ENCODE measurements around the gene TRAP1. TPM values are rescaled to one million over a fixed set of nuclear protein-coding genes. Genes with fewer than 3 reads are reported as not detected.

TRAP1 gene
- total RNA-seq, 2 experiments from 2014 or later: 343 to 379 TPM

DNA sequence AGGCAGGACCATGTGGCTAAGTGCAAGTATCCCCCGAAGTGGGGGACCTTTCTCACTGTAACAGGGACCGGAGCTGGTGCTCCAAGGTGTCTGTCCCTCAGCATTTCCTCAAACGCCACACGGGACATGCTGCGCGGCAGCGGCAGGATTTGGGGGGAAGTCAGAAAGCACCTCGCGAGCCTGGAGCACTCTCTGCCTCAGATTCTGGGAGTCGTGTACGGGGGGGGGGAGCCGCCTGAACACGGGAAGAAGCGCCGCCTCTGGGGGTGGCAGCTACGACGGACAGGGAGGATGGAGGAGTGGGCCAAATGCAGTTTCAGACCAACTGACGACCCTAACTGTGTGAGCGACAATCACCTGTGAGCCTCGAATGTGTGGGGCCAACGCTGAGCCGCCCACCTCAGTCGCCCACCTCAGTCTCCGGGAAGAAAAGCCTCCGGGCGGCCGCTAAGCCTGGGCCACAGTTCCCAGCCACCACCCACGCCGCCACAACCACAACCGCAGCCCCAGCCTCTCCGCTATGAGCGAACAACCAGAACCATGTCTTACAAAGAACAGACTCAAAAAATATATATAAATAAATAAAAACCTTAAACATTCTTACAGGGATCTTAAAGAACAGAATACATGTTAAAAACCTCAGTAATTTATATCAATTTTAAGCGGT is 8.8 kb upstream of the TRAP1 start:
- Mint-ChIP-seq H3K4me3 (no peak overlapping the region), H3K4me1 (ENCODE audit: low read depth) (peaks cover 2% of the 10 kb centered on the region), H3K27me3 (no peaks in the 10 kb centered on the region), H3K9me3 (no peaks in the 10 kb centered on the region), H3K36me3 (ENCODE audit: low read depth) (peaks cover 24% of the 10 kb centered on the region), H3K27ac (no peak overlapping the region)
- ChIA-PET CTCF (no interaction called here), POLR2A (no interaction called here)
- intact Hi-C loops (cut with micrococcal nuclease): no loop called here
- ATAC-seq: no peak
- no peak for DNase-seq
- TF ChIP-seq CTCF (IDR thresholded peaks at IDR 0.05): no peak

DNA sequence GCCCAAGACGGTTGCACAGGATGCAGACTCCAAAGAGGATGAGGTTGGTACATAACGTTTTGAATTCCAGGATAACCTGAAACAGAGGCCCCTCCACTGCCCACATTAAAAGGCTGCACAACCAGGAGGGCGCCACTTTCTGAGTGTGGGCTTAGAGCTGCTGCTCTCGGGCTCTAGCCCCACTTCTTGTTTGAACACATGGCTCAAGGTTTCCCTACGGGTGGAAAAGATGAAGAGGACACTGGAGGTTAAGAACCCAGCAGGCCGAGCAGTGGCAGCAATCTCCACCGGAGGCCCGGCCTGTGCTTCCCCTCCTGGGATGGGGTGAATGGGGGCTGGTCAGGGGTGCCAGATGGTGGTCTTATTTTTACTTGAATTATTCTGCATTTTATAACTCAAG is 8.0 kb upstream of the TRAP1 start:
- ChIA-PET CTCF (no interaction called here), POLR2A (interaction anchor here (0.6 kb wide), 1 partner anchor 699 kb away, joined by 3 read pairs; no protein-coding TSS in a partner anchor)
- ATAC-seq: no peak
- Mint-ChIP-seq H3K36me3 (ENCODE audit: low read depth) (peaks cover 19% of the 10 kb centered on the region), H3K4me1 (ENCODE audit: low read depth) (peaks cover 2% of the 10 kb centered on the region), H3K27me3 (no peaks in the 10 kb centered on the region), H3K4me3 (no peak overlapping the region), H3K27ac (no peak overlapping the region), H3K9me3 (no peaks in the 10 kb centered on the region)
- no peak for DNase-seq
- intact Hi-C loops (cut with micrococcal nuclease): no loop called here
- no peak for TF ChIP-seq CTCF (IDR thresholded peaks at IDR 0.05)

- ChIA-PET CTCF (no interaction called here), POLR2A (no interaction called here)
- Mint-ChIP-seq H3K27ac (no peak overlapping the region), H3K9me3 (no peaks in the 10 kb centered on the region), H3K27me3 (no peaks in the 10 kb centered on the region), H3K36me3 (ENCODE audit: low read depth) (no peaks in the 10 kb centered on the region), H3K4me1 (ENCODE audit: low read depth) (peaks cover 7% of the 10 kb centered on the region), H3K4me3 (no peak overlapping the region)
- ATAC-seq (no peak), DNase-seq (no peak)
- intact Hi-C loops (cut with micrococcal nuclease): no loop called here
- TF ChIP-seq CTCF (IDR thresholded peaks at IDR 0.05): no peak
Observed at GRCh38 chr16:3722508-3722907, 5.2 kb upstream of the TRAP1 start.

DNA sequence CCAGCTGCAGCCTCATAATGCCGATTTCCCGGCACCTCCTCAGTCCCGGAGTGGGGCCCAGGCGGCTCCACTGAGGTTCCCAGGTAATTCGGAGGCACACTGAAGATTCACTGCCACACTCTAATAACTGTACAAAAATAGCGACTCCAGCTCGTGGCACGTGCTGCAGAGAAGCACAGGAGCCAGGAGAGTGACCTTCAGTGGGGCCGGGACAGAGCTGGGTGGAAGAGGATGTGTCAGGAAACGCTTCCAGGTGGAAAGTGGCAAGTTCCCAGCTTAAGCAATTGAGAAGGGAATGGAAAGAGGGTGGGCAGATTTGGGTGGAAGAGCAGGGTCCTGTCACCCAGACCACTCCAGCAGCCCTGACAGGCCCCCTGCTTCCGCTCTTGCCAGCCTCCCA is 3.1 kb upstream of the TRAP1 start:
- ATAC-seq (no peak), DNase-seq (no peak)
- no peak for TF ChIP-seq CTCF (IDR thresholded peaks at IDR 0.05)
- intact Hi-C loops (cut with micrococcal nuclease): no loop called here
- no peak overlapping the region for H3K27ac Mint-ChIP-seq
- POLR2A ChIA-PET: no interaction called here
- CTCF ChIA-PET: no interaction called here
- peaks cover 11% of the 10 kb centered on the region for H3K4me1 Mint-ChIP-seq (ENCODE audit: low read depth)
- peaks cover 9% of the 10 kb centered on the region for H3K36me3 Mint-ChIP-seq (ENCODE audit: low read depth)
- H3K4me3 Mint-ChIP-seq: no peak overlapping the region
- H3K27me3 Mint-ChIP-seq: no peaks in the 10 kb centered on the region
- no peaks in the 10 kb centered on the region for H3K9me3 Mint-ChIP-seq

DNA sequence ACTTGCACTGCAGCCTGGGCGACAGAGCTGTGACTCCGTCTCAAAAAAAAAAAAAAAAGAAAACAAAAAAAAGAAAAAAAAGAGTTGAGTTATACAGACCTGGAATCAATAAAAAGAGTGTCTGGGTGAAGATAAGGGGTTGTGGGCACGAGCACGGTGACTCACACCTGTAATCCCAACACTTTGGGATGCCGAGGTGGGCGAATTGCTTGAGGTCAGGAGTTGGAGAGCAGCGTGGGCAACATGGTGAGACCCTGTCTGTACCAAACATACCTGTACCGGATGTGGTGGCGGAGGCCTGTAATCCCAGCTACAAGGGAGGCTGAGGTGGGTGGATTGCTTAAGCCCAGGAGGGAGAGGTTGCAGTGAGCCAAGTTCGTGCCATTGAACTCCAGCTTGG is 1.3 kb upstream of the TRAP1 start:
- ATAC-seq (no peak), DNase-seq (no peak)
- CTCF ChIA-PET: interaction anchor here (1.7 kb wide), 1 partner anchor 536 kb away, joined by 5 read pairs; no protein-coding TSS in a partner anchor
- POLR2A ChIA-PET: interaction anchor here (1.0 kb wide), 1 partner anchor 160 kb away, joined by 6 read pairs; no protein-coding TSS in a partner anchor
- Mint-ChIP-seq H3K27me3 (no peaks in the 10 kb centered on the region), H3K36me3 (ENCODE audit: low read depth) (peaks cover 22% of the 10 kb centered on the region), H3K4me3 (peak overlapping the region; percentile 83), H3K27ac (no peak overlapping the region), H3K4me1 (ENCODE audit: low read depth) (peaks cover 24% of the 10 kb centered on the region), H3K9me3 (no peaks in the 10 kb centered on the region)
- TF ChIP-seq CTCF (IDR thresholded peaks at IDR 0.05): no peak
- intact Hi-C loops (cut with micrococcal nuclease): no loop called here
